SU-DHL-6 (cell line): ENCODE data around the gene TEX19.

Experiments
- H2AFZ ChIP-seq: fragments of 200-600 bp; sonication (generic); 2 replicates; pipeline ENCODE4 v1.6.1; 2014; ENCODE audit warnings: low read depth, mild to moderate bottlenecking, moderate library complexity, mixed read lengths, antibody characterized with exemption, low read length; ENCODE audit not compliant: severe bottlenecking
- H3F3A ChIP-seq: fragments of 200-600 bp; shearing (Covaris generic); 2 replicates; pipeline ENCODE4 v1.6.0; 2016; ENCODE audit warnings: antibody characterized with exemption, mild to moderate bottlenecking; ENCODE audit not compliant: insufficient read depth
- H3K27ac ChIP-seq: fragments of 200-600 bp; sonication (generic); 2 replicates; pipeline ENCODE4 v1.5.1; 2016; ENCODE audit warnings: low read depth, mild to moderate bottlenecking, low read length, moderate library complexity, mixed read lengths
- H3K27me3 ChIP-seq: fragments of 200-600 bp; sonication (generic), shearing (Covaris generic); 2 replicates; pipeline ENCODE4 v1.6.0; 2014; ENCODE audit warnings: mild to moderate bottlenecking, low read length
- H3K36me3 ChIP-seq: fragments of 200-600 bp; sonication (generic); 2 replicates; pipeline ENCODE4 v1.6.1; 2014; ENCODE audit warnings: mild to moderate bottlenecking, low read length, mixed read lengths
- H3K4me2 ChIP-seq: fragments of 300-600, 200-600 bp; shearing (Covaris generic), sonication (generic); 2 replicates; pipeline ENCODE4 v1.6.0; 2014; ENCODE audit warnings: low read length, low read depth, mild to moderate bottlenecking; ENCODE audit not compliant: poor library complexity, severe bottlenecking
- H3K4me3 ChIP-seq: fragments of 200-600 bp; sonication (generic); 2 replicates; pipeline ENCODE4 v1.5.1; 2014; ENCODE audit warnings: antibody characterized with exemption, low read length, mild to moderate bottlenecking, mixed read lengths; ENCODE audit not compliant: insufficient read depth, poor library complexity, severe bottlenecking
- H3K79me2 ChIP-seq: fragments of 200-600 bp; sonication (generic); 2 replicates; pipeline ENCODE4 v1.6.1; 2014; ENCODE audit warnings: mild to moderate bottlenecking, low read length, moderate library complexity; ENCODE audit not compliant: insufficient read depth
- H3K9ac ChIP-seq: fragments of 200-600 bp; sonication (generic); 2 replicates; pipeline ENCODE4 v1.7.0; 2014; ENCODE audit warnings: mild to moderate bottlenecking, low read length
- H3K9me2 ChIP-seq: fragments of 200-600 bp; sonication (generic); replicated peaks from 2 replicates; pipeline ENCODE4 v1.6.1; 2014; ENCODE audit warnings: low read length; ENCODE audit not compliant: insufficient read depth
- H3K9me3 ChIP-seq: fragments of 200-600 bp; sonication (generic); 2 replicates; pipeline ENCODE4 v1.6.1; 2014; ENCODE audit warnings: low read length, mixed read lengths; ENCODE audit not compliant: insufficient read depth
- H4K20me1 ChIP-seq: fragments of 200-600 bp; sonication (generic); 2 replicates; pipeline ENCODE4 v1.6.1; 2014; ENCODE audit warnings: low read depth, mild to moderate bottlenecking, antibody characterized with exemption, low read length, moderate library complexity, mixed read lengths
- CTCF ChIP-seq: fragments of 200-600 bp; sonication (generic); IDR thresholded peaks from one replicate; pipeline ENCODE4 v1.5.1; 2017; ENCODE audit warnings: antibody characterized with exemption, mild to moderate bottlenecking, low read length, moderate library complexity; ENCODE audit not compliant: insufficient read depth, poor library complexity, severe bottlenecking
- EZH2phosphoT487 ChIP-seq: fragments of 200-600 bp; sonication (generic), shearing (Covaris generic); conservative IDR thresholded peaks from 2 replicates; pipeline ENCODE4 v1.6.1; 2018; ENCODE audit warnings: mild to moderate bottlenecking, antibody characterized with exemption, low read length, moderate library complexity, mixed read lengths

TEX19 gene

GRCh38 chr17:82389379-82389778 lies 30.3 kb downstream of the TEX19 start:
- H3K36me3 ChIP-seq = no peaks in the 10 kb centered on the region
- no peak overlapping the region for H3K27ac ChIP-seq
- H3F3A ChIP-seq = no peaks in the 10 kb centered on the region
- no peaks in the 10 kb centered on the region for H3K9me3 ChIP-seq
- H3K79me2 ChIP-seq = no peaks in the 10 kb centered on the region
- no peaks in the 10 kb centered on the region for H3K9me2 ChIP-seq
- H3K4me2 ChIP-seq = no peak overlapping the region
- H3K9ac ChIP-seq = no peak overlapping the region
- no peak overlapping the region for H3K4me3 ChIP-seq
- H3K27me3 ChIP-seq = no peaks in the 10 kb centered on the region
- TF ChIP-seq CTCF = no peak
- TF ChIP-seq EZH2phosphoT487 = no peak
- no peak overlapping the region for H2AFZ ChIP-seq
- H4K20me1 ChIP-seq = no peaks in the 10 kb centered on the region

- no peak overlapping the region for H3K4me2 ChIP-seq
- H3K36me3 ChIP-seq = no peaks in the 10 kb centered on the region
- H3K27me3 ChIP-seq = no peaks in the 10 kb centered on the region
- no peaks in the 10 kb centered on the region for H4K20me1 ChIP-seq
- H3K9ac ChIP-seq = no peak overlapping the region
- no peak overlapping the region for H2AFZ ChIP-seq
- TF ChIP-seq EZH2phosphoT487 (no peak), CTCF (no peak)
- no peaks in the 10 kb centered on the region for H3K9me2 ChIP-seq
- no peaks in the 10 kb centered on the region for H3K9me3 ChIP-seq
- no peak overlapping the region for H3K4me3 ChIP-seq
- no peak overlapping the region for H3K27ac ChIP-seq
- H3F3A ChIP-seq = no peaks in the 10 kb centered on the region
- H3K79me2 ChIP-seq = no peaks in the 10 kb centered on the region
Observed at GRCh38 chr17:82390015-82390859, 31.2 kb downstream of the TEX19 start.

- no peak overlapping the region for H3K4me2 ChIP-seq
- H4K20me1 ChIP-seq = no peaks in the 10 kb centered on the region
- H3K9me3 ChIP-seq = no peaks in the 10 kb centered on the region
- H3K9me2 ChIP-seq = no peaks in the 10 kb centered on the region
- H3K27ac ChIP-seq = no peak overlapping the region
- H3K36me3 ChIP-seq = no peaks in the 10 kb centered on the region
- TF ChIP-seq EZH2phosphoT487 (no peak), CTCF (no peak)
- no peak overlapping the region for H3K4me3 ChIP-seq
- H3K9ac ChIP-seq = no peak overlapping the region
- no peaks in the 10 kb centered on the region for H3F3A ChIP-seq
- H2AFZ ChIP-seq = no peak overlapping the region
- H3K27me3 ChIP-seq = no peaks in the 10 kb centered on the region
- no peaks in the 10 kb centered on the region for H3K79me2 ChIP-seq
Observed at GRCh38 chr17:82390860-82391435, 31.9 kb downstream of the TEX19 start.
